SJCRH30 (cell line): ENCODE results near the gene ENAM. TPM values are rescaled to one million over a fixed set of nuclear protein-coding genes. Genes with fewer than 3 reads are reported as not detected.
A peak's percentile ranks its signal among the peaks of the same experiment; 100 is the strongest.
"Not testable (repeated sequence)": the region's sequence is repeated elsewhere in the genome, so short reads cannot be mapped to it uniquely, and the experiment has no call there.

Experiments used
- DNase-seq, 2 experiments: peaks; one replicate each; pipeline ENCODE4 v3.0.0-alpha.2; 2015 to 2020
- H3K27ac ChIP-seq: fragments of 250-450 bp; sonication (Bioruptor Pico); 2 replicates; pipeline ENCODE4 v1.5.1; 2020; ENCODE audit warnings: mild to moderate bottlenecking, moderate library complexity
- H3K27me3 ChIP-seq: fragments of 250-450 bp; sonication (Bioruptor Pico); 2 replicates; pipeline ENCODE4 v1.5.1; 2020; ENCODE audit warnings: mild to moderate bottlenecking, moderate library complexity
- H3K36me3 ChIP-seq: fragments of 250-450 bp; sonication (Bioruptor Pico); 2 replicates; pipeline ENCODE4 v1.5.1; 2020; ENCODE audit warnings: mild to moderate bottlenecking, moderate library complexity
- H3K4me1 ChIP-seq: fragments of 250-450 bp; sonication (Bioruptor Pico); 2 replicates; pipeline ENCODE4 v1.5.1; 2020; ENCODE audit warnings: mild to moderate bottlenecking, moderate library complexity
- H3K4me3 ChIP-seq: fragments of 250-450 bp; sonication (Bioruptor Pico); 2 replicates; pipeline ENCODE4 v1.5.1; 2020; ENCODE audit warnings: mild to moderate bottlenecking, moderate library complexity
- H3K9me3 ChIP-seq: fragments of 250-450 bp; sonication (Bioruptor Pico); replicated peaks from 2 replicates; pipeline ENCODE4 v1.5.1; 2020; ENCODE audit warnings: mild to moderate bottlenecking, moderate library complexity
- total RNA-seq: library from RNA; depleted of rRNA; stranded (reverse); fragments of >200 nt; shearing (Covaris generic); gene quantifications from 2 replicates; pipeline ENCODE4 v1.2.3, GENCODE V29; 2014; rRNA removed

Gene ENAM
- total RNA-seq, 1 experiment from 2014 or later = not detected

GRCh38 chr4:70680934-70681333, 52.4 kb downstream of the ENAM start:
- Histone ChIP-seq H3K4me3 (no peak overlapping the region), H3K36me3 (no peaks in the 10 kb centered on the region), H3K4me1 (no peaks in the 10 kb centered on the region), H3K27ac (no peak overlapping the region), H3K27me3 (no peaks in the 10 kb centered on the region), H3K9me3 (no peaks in the 10 kb centered on the region)
- DNase-seq = no peak

GRCh38 chr4:70681704-70682103, 53.2 kb downstream of the ENAM start:
- no peak overlapping the region for H3K4me3 ChIP-seq
- DNase-seq = no peak

GRCh38 chr4:70682142-70682541, 53.6 kb downstream of the ENAM start:
- DNase-seq, H3K4me3 ChIP-seq, H3K27me3 ChIP-seq, H3K4me1 ChIP-seq, H3K9me3 ChIP-seq, H3K27ac ChIP-seq, H3K36me3 ChIP-seq: not testable (repeated sequence)

More at GRCh38 chr4:70681704-70682103, 53.2 kb downstream of the ENAM start:
- Histone ChIP-seq H3K9me3 (no peaks in the 10 kb centered on the region), H3K4me1 (no peaks in the 10 kb centered on the region), H3K27me3 (no peaks in the 10 kb centered on the region; the same call in 1 of the 2 replicates), H3K27ac (no peak overlapping the region), H3K36me3 (no peaks in the 10 kb centered on the region)

GRCh38 chr4:70687392-70687791, 58.8 kb downstream of the ENAM start:
- peak in 1 of 2 experiments; percentile 10 for DNase-seq
- Histone ChIP-seq H3K4me1 (peaks cover 7% of the 10 kb centered on the region), H3K27me3 (no peaks in the 10 kb centered on the region; the same call in 1 of the 2 replicates), H3K36me3 (peaks cover 14% of the 10 kb centered on the region), H3K4me3 (peak overlapping the region; percentile 93), H3K9me3 (no peaks in the 10 kb centered on the region), H3K27ac (peak overlapping the region; percentile 68)

GRCh38 chr4:70687821-70688794, 59.6 kb downstream of the ENAM start, which contains the start of gene UTP3:
Gene UTP3, plus strand, starts transcription at chr4:70688532. Its CDS starts 146 bp downstream, at chr4:70688678.
- Histone ChIP-seq H3K36me3 (peaks cover 21% of the 10 kb centered on the region), H3K27ac (peak within 1 kb of the TSS; percentile 68), H3K4me1 (peaks cover 7% of the 10 kb centered on the region), H3K4me3 (peak within 1 kb of the TSS; percentile 93), H3K9me3 (no peaks in the 10 kb centered on the region), H3K27me3 (no peaks in the 10 kb centered on the region; the same call in 1 of the 2 replicates)
- peak; percentile 95 to 99 for DNase-seq

- Histone ChIP-seq H3K27me3 (no peaks in the 10 kb centered on the region; the same call in 1 of the 2 replicates), H3K36me3 (peaks cover 22% of the 10 kb centered on the region), H3K4me3 (peak overlapping the region; percentile 93), H3K4me1 (peaks cover 7% of the 10 kb centered on the region), H3K9me3 (no peaks in the 10 kb centered on the region), H3K27ac (peak overlapping the region; percentile 68)
- no peak for DNase-seq
These were observed 60.3 kb downstream of the ENAM start for GRCh38 chr4:70688795-70689231.

GRCh38 chr4:70691661-70692060, 63.1 kb downstream of the ENAM start:
- H3K4me1 ChIP-seq = peaks cover 7% of the 10 kb centered on the region
- no peaks in the 10 kb centered on the region for H3K9me3 ChIP-seq
- H3K27me3 ChIP-seq = no peaks in the 10 kb centered on the region; the same call in 1 of the 2 replicates
- no peak for DNase-seq
- peaks cover 22% of the 10 kb centered on the region for H3K36me3 ChIP-seq
- no peak overlapping the region for H3K4me3 ChIP-seq
- no peak overlapping the region for H3K27ac ChIP-seq

GRCh38 chr4:70694633-70695032, 66.1 kb downstream of the ENAM start:
- not testable (repeated sequence) for H3K27me3 ChIP-seq, H3K27ac ChIP-seq, H3K4me3 ChIP-seq, H3K4me1 ChIP-seq, DNase-seq, H3K9me3 ChIP-seq
- peaks cover 19% of the 10 kb centered on the region for H3K36me3 ChIP-seq

Other genes starting within 250 kb of the ENAM start
- gene SMR3B, start 245.6 kb upstream of the ENAM start, total RNA-seq = not detected in 2 replicates
- gene OPRPN, start 230.8 kb upstream of the ENAM start, total RNA-seq = not detected in 2 replicates
- gene MUC7, start 156.5 kb upstream of the ENAM start, total RNA-seq = 0.06 TPM in 1 of 2 replicates, not detected in the other
- 0.23 and 0.26 TPM in 2 replicates for gene AMTN, start 110.2 kb upstream of the ENAM start, total RNA-seq
- 0.10 TPM in 1 of 2 replicates, not detected in the other for gene AMBN, start 36.5 kb upstream of the ENAM start, total RNA-seq
- not detected in 2 replicates for gene JCHAIN, start 37.8 kb downstream of the ENAM start, total RNA-seq
- gene UTP3, start 59.8 kb downstream of the ENAM start, total RNA-seq = 30.9 and 31.0 TPM in 2 replicates
- 64.4 and 70.3 TPM in 2 replicates for gene RUFY3, start 93.2 kb downstream of the ENAM start, total RNA-seq
- gene GRSF1, start 211.1 kb downstream of the ENAM start, total RNA-seq = 114 and 121 TPM in 2 replicates